ENCODE results near the gene AKR1D1.

DNA sequence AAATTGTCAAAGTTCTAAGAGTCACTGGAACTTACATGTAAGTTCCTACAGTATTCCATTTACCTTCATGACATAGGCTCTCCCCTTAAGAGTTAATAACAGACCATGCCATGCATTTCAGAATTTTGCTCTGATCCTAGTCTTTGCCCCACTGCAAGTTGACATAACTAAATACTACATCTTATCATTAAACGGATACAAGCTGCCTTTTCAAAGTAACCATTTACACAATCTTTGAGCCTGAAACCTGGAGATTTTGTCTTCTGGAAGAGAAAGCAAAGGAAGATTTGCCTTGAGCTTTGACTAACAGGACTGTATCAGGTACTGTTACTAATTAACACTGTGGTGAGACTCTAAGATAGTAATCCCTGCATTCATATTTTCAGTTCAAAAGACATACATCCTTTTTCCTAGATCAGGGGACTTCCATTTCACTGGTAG is 9.3 kb upstream of the AKR1D1 start:
- TF ChIP-seq EP300 (IDR thresholded peaks at IDR 0.05) (no peak), CTCF (IDR thresholded peaks at IDR 0.05) (no peak), POLR2A (IDR thresholded peaks at IDR 0.05) (no peak)
